Left lung (tissue), 10 donors: ENCODE measurements around the gene GRPEL2. TPM values are rescaled to one million over a fixed set of nuclear protein-coding genes. Genes with fewer than 3 reads are reported as not detected.

Experiments used
- ATAC-seq: fragments of 200-7000 bp; cut with Tn5 transposase; one replicate; pipeline ENCODE4 v1.9.1; 2020; ENCODE audit warnings: moderate library complexity
- DNase-seq, 4 donors: peaks; one replicate each; pipeline ENCODE4 v3.0.0-alpha.2; 2013 to 2020
- H3K27ac ChIP-seq, 2 donors: fragments of 200-600 bp; sonication (generic) in 1 of 2; one replicate each; pipeline versions ENCODE4 v1.5.0 to v1.8.0; 2020 to 2021
- H3K27me3 ChIP-seq, 2 donors: fragments of 200-600 bp; sonication (generic) in 1 of 2; one replicate each; pipeline versions ENCODE4 v1.5.0 to v1.8.0; 2020 to 2021
- H3K36me3 ChIP-seq, 2 donors: fragments of 200-600 bp; sonication (generic) in 1 of 2; one replicate each; pipeline versions ENCODE4 v1.5.0 to v1.8.0; 2020 to 2021
- H3K4me1 ChIP-seq, 2 donors: fragments of 200-600 bp; one replicate each; pipeline ENCODE4 v1.8.0; 2021
- H3K4me3 ChIP-seq, 2 donors: fragments of 200-600 bp; sonication (generic) in 1 of 2; one replicate each; pipeline versions ENCODE4 v1.5.0 to v1.8.0; 2020 to 2021; ENCODE audit warnings: mild to moderate bottlenecking in 1 of 2
- H3K9me3 ChIP-seq, 2 donors: fragments of 200-600 bp; sonication (generic) in 1 of 2; one replicate each; pipeline versions ENCODE4 v1.5.0 to v1.8.0; 2020 to 2021
- intact Hi-C, 2 donors: fragments of 100-400 bp; cut with DNase I; formaldehyde crosslinking; loops; one replicate each; pipeline versions ENCODE4 v1.11.2 to v1.14.2; 2022
- polyA plus RNA-seq, 6 donors: library from polyadenylated mRNA; unstranded; fragments of 120-200 nt; gene quantifications; one replicate each; pipeline ENCODE4 v1.2.1, GENCODE V29; 2013; ENCODE audit not compliant: insufficient read length in 6 of 6
- total RNA-seq, 2 donors: library from RNA; stranded (reverse); fragmentation: NEBNext Ultra II Directional; extraction: Animal tissue kit (Norgen Biotek cat#: 25700); gene quantifications; one replicate each; pipeline ENCODE4 v1.2.1, GENCODE V29; 2021
- TF ChIP-seq, protein P1 (sequence below), 2 donors: fragments of 200-600 bp; sonication (generic) in 1 of 2; IDR thresholded peaks; one replicate each; pipeline versions ENCODE4 v1.5.0 to v1.8.0; 2021; ENCODE audit warnings: antibody characterized with exemption in 2 of 2
- donor health status: DM: no; HTN: yes; CAD: no.
- donor health status: DM: no; HTN: no; CAD: no.

Gene GRPEL2
- total and polyA plus RNA-seq, 8 donors, result 12.3 to 25.1 (median 24.2) TPM

- Histone ChIP-seq H3K27me3 (no peaks in the 10 kb centered on the region), H3K36me3 (no peaks in the 10 kb centered on the region), H3K4me1 (peaks cover 0 to 9% of the 10 kb centered on the region in 2 donors), H3K9me3 (no peaks in the 10 kb centered on the region), H3K27ac (no peak overlapping the region), H3K4me3 (no peak overlapping the region)
- TF ChIP-seq, protein P1, sequence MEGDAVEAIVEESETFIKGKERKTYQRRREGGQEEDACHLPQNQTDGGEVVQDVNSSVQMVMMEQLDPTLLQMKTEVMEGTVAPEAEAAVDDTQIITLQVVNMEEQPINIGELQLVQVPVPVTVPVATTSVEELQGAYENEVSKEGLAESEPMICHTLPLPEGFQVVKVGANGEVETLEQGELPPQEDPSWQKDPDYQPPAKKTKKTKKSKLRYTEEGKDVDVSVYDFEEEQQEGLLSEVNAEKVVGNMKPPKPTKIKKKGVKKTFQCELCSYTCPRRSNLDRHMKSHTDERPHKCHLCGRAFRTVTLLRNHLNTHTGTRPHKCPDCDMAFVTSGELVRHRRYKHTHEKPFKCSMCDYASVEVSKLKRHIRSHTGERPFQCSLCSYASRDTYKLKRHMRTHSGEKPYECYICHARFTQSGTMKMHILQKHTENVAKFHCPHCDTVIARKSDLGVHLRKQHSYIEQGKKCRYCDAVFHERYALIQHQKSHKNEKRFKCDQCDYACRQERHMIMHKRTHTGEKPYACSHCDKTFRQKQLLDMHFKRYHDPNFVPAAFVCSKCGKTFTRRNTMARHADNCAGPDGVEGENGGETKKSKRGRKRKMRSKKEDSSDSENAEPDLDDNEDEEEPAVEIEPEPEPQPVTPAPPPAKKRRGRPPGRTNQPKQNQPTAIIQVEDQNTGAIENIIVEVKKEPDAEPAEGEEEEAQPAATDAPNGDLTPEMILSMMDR (IDR thresholded peaks at IDR 0.05), result no peak
- ATAC-seq (no peak), DNase-seq (no peak)
- intact Hi-C loops, result no loop called here
Measured at GRCh38 chr5:149313151-149313841, 32.0 kb upstream of the GRPEL2 start.

DNA sequence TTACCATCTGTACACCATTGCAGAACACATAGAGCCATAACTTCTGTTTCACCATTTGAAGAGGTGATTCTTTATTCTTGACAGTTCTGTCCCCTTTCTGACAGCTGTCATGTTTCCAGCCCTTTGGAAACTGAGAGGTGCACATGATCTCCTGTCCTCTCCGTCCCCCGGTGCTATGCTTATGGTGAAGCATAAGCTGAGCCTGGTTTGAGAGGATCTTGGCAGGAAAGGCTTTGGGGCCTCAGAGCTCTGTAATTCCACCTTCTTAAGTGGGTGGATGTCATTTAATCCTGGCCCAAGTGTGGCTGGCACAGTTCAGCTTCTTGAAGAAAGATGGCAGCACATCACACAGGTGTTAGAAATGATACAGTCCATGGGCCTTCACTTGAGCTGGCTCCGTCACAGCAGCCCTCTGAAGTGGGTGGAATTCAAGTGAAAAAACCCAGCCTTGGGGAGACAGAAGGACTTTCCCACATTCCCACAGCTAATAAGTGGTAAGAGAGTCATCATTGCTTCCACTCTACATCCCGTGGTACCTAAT lies 30.7 kb upstream of the GRPEL2 start:
- intact Hi-C loops, result loop anchor here in 1 of 2 donors (5.0 kb wide), 1 partner anchor 58 kb away; no protein-coding TSS in a partner anchor
- TF ChIP-seq, protein P1 (IDR thresholded peaks at IDR 0.05), result no peak
- peaks cover 0 to 8% of the 10 kb centered on the region in 2 donors for H3K4me1 ChIP-seq
- H3K27me3 ChIP-seq, result no peaks in the 10 kb centered on the region
- no peak for ATAC-seq
- no peak for DNase-seq
- H3K4me3 ChIP-seq, result no peak overlapping the region
- H3K36me3 ChIP-seq, result no peaks in the 10 kb centered on the region
- H3K27ac ChIP-seq, result no peak overlapping the region
- H3K9me3 ChIP-seq, result no peaks in the 10 kb centered on the region

- DNase-seq, result no peak
- intact Hi-C loops, result loop anchor here in 1 of 2 donors (5.0 kb wide), 1 partner anchor 57 kb away; no protein-coding TSS in a partner anchor
- no peak for ATAC-seq
- Histone ChIP-seq H3K27me3 (no peaks in the 10 kb centered on the region), H3K36me3 (no peaks in the 10 kb centered on the region), H3K4me3 (no peak overlapping the region), H3K27ac (no peak overlapping the region), H3K9me3 (no peaks in the 10 kb centered on the region), H3K4me1 (peaks cover 3 to 7% of the 10 kb centered on the region in 2 donors)
- TF ChIP-seq, protein P1 (IDR thresholded peaks at IDR 0.05), result no peak
Measured at GRCh38 chr5:149315753-149316152, 29.5 kb upstream of the GRPEL2 start.

DNA sequence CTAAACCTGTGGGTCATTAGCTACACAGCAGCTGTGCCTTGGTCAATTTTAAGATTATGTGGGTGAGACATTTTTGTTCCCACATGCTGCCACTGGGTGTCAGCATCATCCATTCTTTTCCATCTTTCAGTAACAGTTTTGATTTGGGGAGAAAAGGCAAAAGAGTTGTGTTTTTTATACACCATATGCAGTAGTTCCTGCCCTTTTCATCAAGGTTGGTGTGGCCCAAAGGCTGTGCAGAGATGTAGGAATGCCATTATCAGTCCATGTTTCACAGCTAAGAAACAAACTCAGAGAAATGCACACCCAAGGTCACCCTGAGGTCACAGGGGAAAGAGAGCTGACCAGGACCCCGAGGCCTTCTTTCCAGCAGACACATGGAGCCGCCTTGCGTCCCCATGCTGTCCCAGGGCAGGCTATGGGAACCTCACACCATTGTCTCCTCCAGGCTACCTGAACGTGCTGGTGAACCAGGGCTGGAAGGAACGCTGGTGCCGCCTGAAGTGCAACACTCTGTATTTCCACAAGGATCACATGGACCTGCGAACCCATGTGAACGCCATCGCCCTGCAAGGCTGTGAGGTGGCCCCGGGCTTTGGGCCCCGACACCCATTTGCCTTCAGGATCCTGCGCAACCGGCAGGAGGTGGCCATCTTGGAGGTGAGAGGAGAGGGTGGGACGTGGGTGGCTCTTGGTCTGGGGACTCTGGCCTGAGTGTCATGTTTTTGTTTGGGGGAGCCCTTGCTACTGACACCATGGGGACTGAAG lies 27.8 kb upstream of the GRPEL2 start:
- peaks cover 6 to 13% of the 10 kb centered on the region in 2 donors for H3K4me1 ChIP-seq
- peak in 2 of 4 donors; percentile 46 to 69 for DNase-seq
- intact Hi-C loops, result loop anchor here in 1 of 2 donors (5.0 kb wide), 1 partner anchor 55 kb away; no protein-coding TSS in a partner anchor
- H3K9me3 ChIP-seq, result no peaks in the 10 kb centered on the region
- no peak overlapping the region for H3K27ac ChIP-seq
- TF ChIP-seq, protein P1 (IDR thresholded peaks at IDR 0.05), result peak; percentile 46 to 73
- H3K36me3 ChIP-seq, result no peaks in the 10 kb centered on the region
- ATAC-seq, result peak; percentile 64
- H3K4me3 ChIP-seq, result no peak overlapping the region
- H3K27me3 ChIP-seq, result no peaks in the 10 kb centered on the region

DNA sequence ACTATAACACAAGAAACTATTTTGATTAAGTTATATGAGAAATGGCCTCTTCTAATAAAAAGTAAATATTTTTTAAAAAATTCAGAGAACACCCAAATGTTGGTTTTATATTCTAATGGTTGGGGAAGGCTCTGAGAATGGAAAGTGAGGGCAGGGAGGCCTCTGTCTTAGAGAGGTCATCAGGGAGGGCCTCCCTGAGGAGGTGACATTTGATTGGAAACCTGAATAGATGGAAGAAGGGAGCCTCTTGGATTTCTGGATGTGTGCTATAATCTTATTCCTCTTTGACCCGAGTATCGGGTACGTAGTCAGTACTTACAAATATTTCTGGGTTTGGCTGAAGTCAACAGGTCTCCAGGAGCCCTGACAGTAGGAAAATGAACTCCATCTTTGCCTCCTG lies 26.1 kb upstream of the GRPEL2 start:
- DNase-seq, result no peak
- H3K9me3 ChIP-seq, result no peaks in the 10 kb centered on the region
- TF ChIP-seq, protein P1 (IDR thresholded peaks at IDR 0.05), result no peak
- H3K4me3 ChIP-seq, result no peak overlapping the region
- H3K36me3 ChIP-seq, result no peaks in the 10 kb centered on the region
- intact Hi-C loops, result loop anchor here in 1 of 2 donors (5.0 kb wide), 1 partner anchor 53 kb away; no protein-coding TSS in a partner anchor
- no peak overlapping the region for H3K27ac ChIP-seq
- H3K27me3 ChIP-seq, result no peaks in the 10 kb centered on the region
- H3K4me1 ChIP-seq, result peaks cover 6 to 13% of the 10 kb centered on the region in 2 donors
- no peak for ATAC-seq
